AG10803 (cell line): ENCODE results near the gene ZG16B.

Source experiments
- DNase-seq: peaks from one replicate; pipeline ENCODE4 v3.0.0; 2010; ENCODE audit warnings: low read depth
- H3K4me3 ChIP-seq: 2 replicates; pipeline ENCODE4 v1.5.1; 2011; ENCODE audit warnings: mild to moderate bottlenecking, low read length, control low read depth
- CTCF ChIP-seq: conservative IDR thresholded peaks from 2 replicates; pipeline ENCODE4 v1.5.1; 2011; ENCODE audit warnings: mild to moderate bottlenecking, low read length, control low read depth, inconsistent platforms

Gene ZG16B

GRCh38 chr16:2829501-2830354 is at the start of gene ZG16B:
Gene ZG16B (plus strand): TSS chr16:2830303. CDS start chr16:2830442, 139 bp downstream.
- no peak within 1 kb of the TSS for H3K4me3 ChIP-seq
- no peak for DNase-seq
- TF ChIP-seq CTCF, result no peak

GRCh38 chr16:2782583-2783351 is 47.3 kb upstream of the ZG16B start:
- no peak overlapping the region for H3K4me3 ChIP-seq
- DNase-seq, result no peak
- no peak for TF ChIP-seq CTCF

- no peak for TF ChIP-seq CTCF
- no peak for DNase-seq
These were observed 46.3 kb upstream of the ZG16B start for GRCh38 chr16:2783581-2784357.

GRCh38 chr16:2784358-2785100 is 45.6 kb upstream of the ZG16B start:
- H3K4me3 ChIP-seq, result no peak overlapping the region
- no peak for TF ChIP-seq CTCF
- no peak for DNase-seq

More at GRCh38 chr16:2783581-2784357, 46.3 kb upstream of the ZG16B start:
- no peak overlapping the region for H3K4me3 ChIP-seq

GRCh38 chr16:2785101-2785991 is 44.8 kb upstream of the ZG16B start:
- no peak overlapping the region for H3K4me3 ChIP-seq
- no peak for TF ChIP-seq CTCF
- no peak for DNase-seq
